ENCODE data around the gene ARHGEF3.
"Not testable (repeated sequence)": the region's sequence is repeated elsewhere in the genome, so short reads cannot be mapped to it uniquely, and the experiment has no call there.

The ARHGEF3 gene

DNA sequence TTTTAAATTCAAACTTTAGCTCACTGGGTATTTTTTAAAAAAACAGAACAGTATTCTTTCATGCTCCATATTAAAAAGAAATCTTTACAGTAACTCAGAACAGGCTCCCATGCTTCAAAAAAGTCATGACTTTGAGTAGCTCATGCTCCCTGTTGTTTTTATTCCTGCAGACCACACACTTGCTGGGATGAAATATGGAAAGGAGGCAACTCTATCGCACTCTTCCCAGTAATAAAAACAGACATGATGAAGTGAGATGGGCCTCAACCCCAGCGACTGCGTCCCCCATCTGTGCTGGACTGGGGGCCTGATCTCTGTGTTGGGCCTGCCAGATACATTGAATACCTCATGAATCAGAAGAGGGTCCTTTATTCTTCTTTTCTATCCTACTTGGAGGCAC lies 58.9 kb downstream of the ARHGEF3 start:
- Histone ChIP-seq H3K27ac (ENCODE audit: low read length) (no peak overlapping the region), H3K9me3 (ENCODE audit: insufficient read depth, low read depth, low read length) (no peaks in the 10 kb centered on the region), H3K9ac (ENCODE audit: low read depth, low read length) (no peak overlapping the region), H3K36me3 (ENCODE audit: insufficient read depth, low read depth, low read length) (no peaks in the 10 kb centered on the region), H3K4me1 (ENCODE audit: insufficient read depth, low read length) (no peaks in the 10 kb centered on the region), H3K27me3 (ENCODE audit: insufficient read depth, low read length) (no peaks in the 10 kb centered on the region), H3K4me3 (ENCODE audit: low read length) (no peak overlapping the region)

DNA sequence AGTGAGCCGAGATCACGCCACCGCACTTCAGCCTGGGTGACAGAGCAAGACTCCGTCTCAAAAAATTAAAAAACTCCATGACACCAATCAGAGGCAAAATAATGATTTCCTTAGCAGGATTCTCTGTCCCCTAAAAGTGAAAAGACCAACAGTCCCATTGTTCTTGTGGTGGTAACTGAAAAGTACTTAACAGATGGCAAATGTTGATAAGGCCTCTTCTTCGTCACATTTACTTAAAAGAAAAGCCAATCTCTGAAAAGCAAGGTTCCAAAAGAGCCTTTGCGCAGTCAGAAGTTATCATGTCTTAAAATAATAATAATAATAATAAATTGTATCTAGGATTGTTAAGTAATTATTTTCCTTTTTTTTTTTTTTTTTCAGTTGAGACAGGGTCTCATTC lies 62.7 kb downstream of the ARHGEF3 start:
- H3K27me3 ChIP-seq (ENCODE audit: insufficient read depth, low read length) = no peaks in the 10 kb centered on the region
- no peaks in the 10 kb centered on the region for H3K36me3 ChIP-seq (ENCODE audit: insufficient read depth, low read depth, low read length)
- H3K27ac ChIP-seq (ENCODE audit: low read length) = no peak overlapping the region
- H3K4me1 ChIP-seq (ENCODE audit: insufficient read depth, low read length) = no peaks in the 10 kb centered on the region
- H3K9ac ChIP-seq (ENCODE audit: low read depth, low read length) = no peak overlapping the region
- H3K4me3 ChIP-seq (ENCODE audit: low read length) = no peak overlapping the region
- H3K9me3 ChIP-seq (ENCODE audit: insufficient read depth, low read depth, low read length) = no peaks in the 10 kb centered on the region

DNA sequence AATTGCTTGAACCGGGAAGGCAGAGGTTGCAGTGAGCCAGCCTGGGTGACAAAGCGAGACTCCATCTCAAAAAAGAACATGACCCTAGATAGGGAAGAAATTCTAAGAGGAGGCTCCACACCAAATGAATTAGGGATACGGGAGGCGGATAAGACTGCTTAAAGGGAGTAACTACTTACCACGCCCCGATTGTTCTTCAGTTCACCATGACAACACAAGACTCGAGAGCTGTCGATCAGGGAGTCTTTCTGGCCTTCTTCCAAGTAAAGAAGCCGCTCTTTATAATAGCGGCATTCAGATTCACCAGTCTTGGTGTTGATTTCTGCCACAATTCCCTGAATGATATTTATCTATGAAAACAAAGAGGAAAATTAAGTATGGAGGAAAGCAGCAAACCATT lies 64.7 kb downstream of the ARHGEF3 start:
- H3K4me3 ChIP-seq (ENCODE audit: low read length) = no peak overlapping the region
- no peaks in the 10 kb centered on the region for H3K27me3 ChIP-seq (ENCODE audit: insufficient read depth, low read length)
- no peaks in the 10 kb centered on the region; the same call in 1 of the 2 replicates for H3K4me1 ChIP-seq (ENCODE audit: insufficient read depth, low read length)
- H3K36me3 ChIP-seq (ENCODE audit: insufficient read depth, low read depth, low read length) = no peaks in the 10 kb centered on the region
- H3K27ac ChIP-seq (ENCODE audit: low read length) = no peak overlapping the region
- H3K9me3 ChIP-seq (ENCODE audit: insufficient read depth, low read depth, low read length) = no peaks in the 10 kb centered on the region
- H3K9ac ChIP-seq (ENCODE audit: low read depth, low read length) = no peak overlapping the region

DNA sequence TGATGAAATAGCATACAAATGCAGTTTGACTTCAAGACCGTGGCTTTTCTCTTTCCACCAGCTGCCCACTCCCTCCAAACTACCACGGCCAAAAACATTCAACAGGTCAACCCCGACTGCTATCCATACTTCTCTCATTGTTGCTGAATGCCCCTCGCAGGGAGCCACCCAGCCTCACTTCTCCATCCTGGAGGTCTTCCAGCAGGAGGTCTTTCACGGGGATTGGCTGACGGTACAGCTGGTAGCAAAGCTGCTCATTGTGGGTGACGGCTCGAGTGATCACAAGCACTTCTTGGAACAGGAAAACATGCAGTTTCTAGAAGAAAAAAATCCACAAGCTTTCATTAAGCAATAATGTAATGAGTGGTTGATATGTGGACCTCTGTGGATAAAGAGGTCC lies 69.6 kb downstream of the ARHGEF3 start:
- Histone ChIP-seq H3K9me3 (ENCODE audit: insufficient read depth, low read depth, low read length) (no peaks in the 10 kb centered on the region), H3K4me1 (ENCODE audit: insufficient read depth, low read length) (peaks cover 5% of the 10 kb centered on the region; the same call in 1 of the 2 replicates), H3K4me3 (ENCODE audit: low read length) (no peak overlapping the region), H3K36me3 (ENCODE audit: insufficient read depth, low read depth, low read length) (no peaks in the 10 kb centered on the region), H3K27me3 (ENCODE audit: insufficient read depth, low read length) (no peaks in the 10 kb centered on the region), H3K27ac (ENCODE audit: low read length) (no peak overlapping the region), H3K9ac (ENCODE audit: low read depth, low read length) (no peak overlapping the region)

DNA sequence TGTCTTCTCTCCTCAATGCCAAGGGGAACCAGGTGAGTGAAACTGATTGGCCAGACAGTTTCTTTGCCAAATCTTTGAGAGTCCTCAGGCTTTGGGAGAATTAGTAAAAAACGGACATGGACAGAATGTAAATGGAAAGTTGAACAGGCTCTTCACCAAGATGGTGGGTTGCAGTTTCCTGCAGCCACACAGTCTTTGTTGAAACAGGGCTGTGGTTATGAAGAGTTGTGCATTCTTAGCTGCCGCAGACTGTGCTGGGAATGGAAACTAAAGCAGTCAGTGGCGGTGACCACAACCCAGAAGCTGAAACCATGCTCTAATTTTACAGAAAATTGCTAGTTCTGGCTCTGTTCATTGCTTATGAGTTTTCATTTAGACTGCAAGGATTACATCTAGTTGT lies 76.6 kb downstream of the ARHGEF3 start:
- no peak overlapping the region for H3K4me3 ChIP-seq (ENCODE audit: low read length)
- H3K9ac ChIP-seq (ENCODE audit: low read depth, low read length) = no peak overlapping the region
- H3K9me3 ChIP-seq (ENCODE audit: insufficient read depth, low read depth, low read length) = no peaks in the 10 kb centered on the region
- no peak overlapping the region for H3K27ac ChIP-seq (ENCODE audit: low read length)
- no peaks in the 10 kb centered on the region for H3K4me1 ChIP-seq (ENCODE audit: insufficient read depth, low read length)
- H3K36me3 ChIP-seq (ENCODE audit: insufficient read depth, low read depth, low read length) = no peaks in the 10 kb centered on the region
- H3K27me3 ChIP-seq (ENCODE audit: insufficient read depth, low read length) = no peaks in the 10 kb centered on the region

DNA sequence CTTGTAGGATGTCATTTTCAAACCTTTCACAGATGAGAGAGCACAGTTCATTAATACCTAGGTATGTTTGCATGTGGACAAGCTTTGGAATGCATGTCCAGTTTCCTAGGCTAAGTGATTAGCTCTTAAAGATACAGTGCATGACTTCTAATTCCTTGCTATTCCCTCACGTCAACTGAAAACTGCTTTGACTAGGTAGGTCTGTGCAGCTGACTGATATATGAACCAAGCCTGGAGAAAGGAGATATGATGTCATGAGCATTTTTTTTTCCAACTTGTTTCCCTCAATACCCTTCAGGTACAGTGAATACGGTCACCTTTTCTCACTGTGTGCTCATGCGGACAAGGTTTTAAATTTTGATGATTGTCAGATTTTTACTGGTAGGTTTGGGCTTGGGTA lies 77.1 kb downstream of the ARHGEF3 start:
- Histone ChIP-seq H3K9ac (ENCODE audit: low read depth, low read length) (no peak overlapping the region), H3K36me3 (ENCODE audit: insufficient read depth, low read depth, low read length) (no peaks in the 10 kb centered on the region), H3K27me3 (ENCODE audit: insufficient read depth, low read length) (no peaks in the 10 kb centered on the region), H3K4me1 (ENCODE audit: insufficient read depth, low read length) (no peaks in the 10 kb centered on the region), H3K4me3 (ENCODE audit: low read length) (no peak overlapping the region), H3K27ac (ENCODE audit: low read length) (no peak overlapping the region), H3K9me3 (ENCODE audit: insufficient read depth, low read depth, low read length) (no peaks in the 10 kb centered on the region)

DNA sequence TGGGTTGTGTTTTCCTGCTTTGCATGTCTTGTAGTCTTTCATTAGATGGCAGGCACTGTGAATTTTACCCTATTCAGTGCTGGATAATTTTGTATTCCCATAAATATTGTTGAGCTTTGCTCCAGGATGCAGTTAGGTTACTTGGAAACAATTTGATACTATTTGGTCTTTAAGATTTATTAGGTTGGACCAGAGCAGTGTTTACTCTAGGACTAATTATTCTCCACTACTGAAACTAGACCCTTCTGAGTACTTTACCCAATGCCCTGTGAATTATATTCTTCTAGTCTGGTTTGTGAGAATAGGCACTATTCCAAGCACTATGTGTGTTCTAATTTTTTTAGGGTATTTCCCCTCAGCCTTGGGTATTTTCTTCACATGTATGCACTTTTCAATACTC lies 80.9 kb downstream of the ARHGEF3 start:
- no peak overlapping the region for H3K4me3 ChIP-seq (ENCODE audit: low read length)
- H3K27ac ChIP-seq (ENCODE audit: low read length) = no peak overlapping the region
- no peaks in the 10 kb centered on the region for H3K27me3 ChIP-seq (ENCODE audit: insufficient read depth, low read length)
- H3K4me1 ChIP-seq (ENCODE audit: insufficient read depth, low read length) = no peaks in the 10 kb centered on the region
- no peaks in the 10 kb centered on the region for H3K36me3 ChIP-seq (ENCODE audit: insufficient read depth, low read depth, low read length)
- no peak overlapping the region for H3K9ac ChIP-seq (ENCODE audit: low read depth, low read length)
- H3K9me3 ChIP-seq (ENCODE audit: insufficient read depth, low read depth, low read length) = peaks cover under 1% of the 10 kb centered on the region; the same call in 1 of the 2 replicates

DNA sequence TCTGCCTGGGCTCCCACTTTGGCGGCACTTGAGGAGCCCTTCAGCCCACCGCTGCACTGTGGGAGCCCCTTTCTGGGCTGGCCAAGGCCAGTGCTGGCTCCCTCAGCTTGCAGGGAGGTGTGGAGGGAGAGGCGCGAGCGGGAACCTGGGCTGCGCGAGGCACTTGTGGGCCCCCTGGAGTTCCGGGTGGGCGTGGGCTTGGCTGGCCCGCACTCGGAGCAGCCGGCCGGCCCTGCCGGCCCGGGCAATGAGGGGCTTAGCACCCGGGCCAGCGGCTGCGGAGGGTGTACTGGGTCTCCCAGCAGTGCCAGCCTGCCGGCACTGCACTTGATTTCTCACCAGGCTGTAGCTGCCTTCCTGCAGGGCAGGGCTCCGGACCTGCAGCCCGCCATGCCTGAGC lies 82.9 kb downstream of the ARHGEF3 start:
- not testable (repeated sequence) for H3K4me3 ChIP-seq (ENCODE audit: low read length); H3K27ac ChIP-seq (ENCODE audit: low read length); H3K36me3 ChIP-seq (ENCODE audit: insufficient read depth, low read depth, low read length); H3K27me3 ChIP-seq (ENCODE audit: insufficient read depth, low read length); H3K9me3 ChIP-seq (ENCODE audit: insufficient read depth, low read depth, low read length); H3K4me1 ChIP-seq (ENCODE audit: insufficient read depth, low read length); H3K9ac ChIP-seq (ENCODE audit: low read depth, low read length)

DNA sequence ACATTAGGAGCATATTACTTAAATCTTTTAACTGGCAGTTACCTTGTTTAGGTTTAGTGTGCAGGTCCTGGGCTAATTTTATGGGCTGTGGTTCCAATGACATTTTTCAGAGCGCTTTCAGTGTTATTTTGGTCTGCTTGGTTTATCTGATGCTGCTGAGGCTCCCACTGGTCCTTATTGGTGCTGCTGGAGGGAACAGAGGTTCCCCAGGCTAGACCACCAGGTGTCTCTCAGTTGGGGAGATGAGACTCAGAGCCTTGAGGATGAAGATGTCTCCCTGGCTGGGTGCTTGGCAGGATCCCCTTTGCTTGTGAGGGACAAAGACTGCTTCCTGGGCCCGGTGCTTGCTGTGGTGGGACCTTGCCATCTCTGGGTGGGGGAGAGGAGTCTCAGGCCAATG lies 90.4 kb downstream of the ARHGEF3 start:
- H3K9ac ChIP-seq (ENCODE audit: low read depth, low read length) = no peak overlapping the region
- no peaks in the 10 kb centered on the region for H3K4me1 ChIP-seq (ENCODE audit: insufficient read depth, low read length)
- peaks cover 7% of the 10 kb centered on the region for H3K9me3 ChIP-seq (ENCODE audit: insufficient read depth, low read depth, low read length)
- no peak overlapping the region for H3K27ac ChIP-seq (ENCODE audit: low read length)
- H3K4me3 ChIP-seq (ENCODE audit: low read length) = no peak overlapping the region
- H3K27me3 ChIP-seq (ENCODE audit: insufficient read depth, low read length) = no peaks in the 10 kb centered on the region
- no peaks in the 10 kb centered on the region for H3K36me3 ChIP-seq (ENCODE audit: insufficient read depth, low read depth, low read length)

DNA sequence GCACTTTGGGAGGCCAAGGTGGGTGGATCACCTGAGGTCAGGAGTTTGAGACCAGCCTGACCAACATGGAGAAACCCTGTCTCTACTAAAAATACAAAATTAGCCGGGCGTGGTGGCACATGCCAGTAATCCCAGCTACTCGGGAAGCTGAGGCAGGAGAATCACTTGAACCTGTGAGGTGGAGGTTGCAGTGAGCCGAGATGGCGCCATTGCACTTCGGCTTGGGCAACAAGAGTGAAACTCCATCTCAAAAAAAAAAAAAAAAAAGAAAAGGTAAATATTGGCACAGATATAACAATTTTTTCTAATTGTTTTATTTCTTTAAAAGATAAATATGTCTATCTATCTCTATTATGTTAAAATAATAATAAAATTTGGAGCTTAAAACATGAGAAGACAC lies 94.3 kb downstream of the ARHGEF3 start:
- H3K36me3 ChIP-seq (ENCODE audit: insufficient read depth, low read depth, low read length); H3K4me3 ChIP-seq (ENCODE audit: low read length); H3K4me1 ChIP-seq (ENCODE audit: insufficient read depth, low read length); H3K27ac ChIP-seq (ENCODE audit: low read length); H3K9ac ChIP-seq (ENCODE audit: low read depth, low read length); H3K9me3 ChIP-seq (ENCODE audit: insufficient read depth, low read depth, low read length); H3K27me3 ChIP-seq (ENCODE audit: insufficient read depth, low read length): not testable (repeated sequence)

DNA sequence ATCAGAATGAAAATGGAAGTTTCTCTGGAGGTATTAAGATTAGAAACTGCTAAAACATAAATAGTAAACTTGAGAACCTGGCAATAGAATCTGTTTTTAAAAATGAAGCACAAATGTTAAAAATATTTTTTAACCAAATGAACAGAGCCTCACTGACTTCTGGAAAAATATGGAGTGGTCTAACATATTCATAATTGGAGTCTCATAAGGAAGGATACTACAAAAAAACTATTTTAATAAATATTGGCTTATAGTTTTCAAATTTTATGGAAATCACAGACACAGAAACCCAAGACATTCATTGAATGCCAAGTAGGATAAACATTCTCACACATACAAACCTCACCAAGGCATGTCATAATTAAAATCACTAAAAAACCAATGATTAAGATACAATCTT lies 95.1 kb downstream of the ARHGEF3 start:
- Histone ChIP-seq H3K36me3 (ENCODE audit: insufficient read depth, low read depth, low read length) (no peaks in the 10 kb centered on the region), H3K27ac (ENCODE audit: low read length) (no peak overlapping the region), H3K27me3 (ENCODE audit: insufficient read depth, low read length) (no peaks in the 10 kb centered on the region), H3K9ac (ENCODE audit: low read depth, low read length) (no peak overlapping the region), H3K4me1 (ENCODE audit: insufficient read depth, low read length) (no peaks in the 10 kb centered on the region), H3K4me3 (ENCODE audit: low read length) (no peak overlapping the region), H3K9me3 (ENCODE audit: insufficient read depth, low read depth, low read length) (no peaks in the 10 kb centered on the region)

DNA sequence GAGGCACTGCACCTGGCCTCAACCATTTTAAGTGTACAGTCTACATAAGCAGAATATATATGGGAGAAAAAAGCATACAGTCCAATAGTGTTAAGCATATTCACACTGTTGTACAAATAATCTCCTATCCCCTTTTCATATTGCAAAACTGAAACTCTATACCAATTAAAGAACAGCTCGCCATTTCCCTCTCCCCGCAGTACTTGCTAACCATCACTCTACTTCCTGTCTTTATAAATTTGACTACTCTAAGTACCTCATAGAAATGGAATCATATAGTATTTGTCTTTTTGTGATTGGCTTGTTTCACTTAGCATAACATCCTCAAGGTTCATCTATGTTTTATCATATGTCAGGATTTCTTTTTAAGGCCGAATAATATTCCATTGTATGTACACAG lies 97.0 kb downstream of the ARHGEF3 start:
- H3K4me3 ChIP-seq (ENCODE audit: low read length) = no peak overlapping the region
- no peaks in the 10 kb centered on the region for H3K9me3 ChIP-seq (ENCODE audit: insufficient read depth, low read depth, low read length)
- H3K36me3 ChIP-seq (ENCODE audit: insufficient read depth, low read depth, low read length) = no peaks in the 10 kb centered on the region
- H3K4me1 ChIP-seq (ENCODE audit: insufficient read depth, low read length) = no peaks in the 10 kb centered on the region
- H3K27ac ChIP-seq (ENCODE audit: low read length) = no peak overlapping the region
- no peaks in the 10 kb centered on the region for H3K27me3 ChIP-seq (ENCODE audit: insufficient read depth, low read length)
- no peak overlapping the region for H3K9ac ChIP-seq (ENCODE audit: low read depth, low read length)
